GM21529 (cell line): ENCODE measurements around the gene KIFAP3.
"Not testable (repeated sequence)": the region's sequence is repeated elsewhere in the genome, so short reads cannot be mapped to it uniquely, and the experiment has no call there.

Source experiments
- ATAC-seq: cut with Tn5 transposase; IDR thresholded peaks from one replicate; pipeline ENCODE4 v1.9.1; 2021; ENCODE audit not compliant: unreplicated experiment

Gene KIFAP3

DNA sequence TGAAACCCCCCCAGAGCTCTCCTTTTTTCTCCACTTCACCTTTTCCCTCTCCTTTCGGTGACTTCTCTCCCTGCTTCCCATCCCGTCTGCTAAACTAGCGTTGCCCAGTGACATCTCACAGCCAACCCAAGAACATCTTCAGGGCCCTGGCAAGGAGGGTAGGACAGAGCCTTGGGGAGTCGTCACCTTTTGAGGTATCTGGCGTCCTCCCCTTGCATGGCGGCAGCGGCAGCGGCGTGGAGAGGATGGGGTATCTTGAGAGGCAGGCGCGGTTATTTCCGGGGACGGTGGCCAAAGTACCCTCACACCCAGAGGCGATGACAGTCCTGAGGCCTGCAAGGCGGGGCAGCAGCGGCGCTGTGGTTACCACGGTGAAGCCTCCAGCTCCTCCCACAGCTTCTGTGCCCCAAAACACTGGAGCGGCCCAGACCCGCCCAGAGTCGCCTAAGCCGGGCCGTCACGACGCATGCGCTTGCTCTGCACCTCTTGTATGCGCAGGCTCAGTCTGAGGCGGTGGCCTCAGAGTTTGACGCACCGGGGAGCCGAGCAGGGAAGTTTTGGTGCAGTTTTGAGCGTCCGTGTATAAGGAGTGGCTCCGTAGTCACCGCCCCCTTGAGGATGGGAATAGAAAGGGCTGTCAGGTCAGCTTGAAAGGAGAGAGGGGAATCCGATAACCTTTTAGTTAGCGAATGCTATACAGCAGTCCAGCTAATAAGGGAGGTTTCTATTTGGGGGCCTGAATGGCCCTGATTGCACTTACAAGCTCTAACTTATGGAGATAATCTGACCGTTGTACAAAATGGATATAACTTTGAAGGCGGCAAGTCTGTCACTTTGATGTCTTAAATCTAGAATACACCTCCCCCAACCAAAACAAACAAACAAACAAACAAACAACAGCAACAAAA, at the start of gene KIFAP3:
TSS of gene KIFAP3 (minus strand) at position 446 of the 908 bp plus-strand sequence. CDS start at position 218, 228 bp downstream.
- peak; percentile 97 for ATAC-seq

DNA sequence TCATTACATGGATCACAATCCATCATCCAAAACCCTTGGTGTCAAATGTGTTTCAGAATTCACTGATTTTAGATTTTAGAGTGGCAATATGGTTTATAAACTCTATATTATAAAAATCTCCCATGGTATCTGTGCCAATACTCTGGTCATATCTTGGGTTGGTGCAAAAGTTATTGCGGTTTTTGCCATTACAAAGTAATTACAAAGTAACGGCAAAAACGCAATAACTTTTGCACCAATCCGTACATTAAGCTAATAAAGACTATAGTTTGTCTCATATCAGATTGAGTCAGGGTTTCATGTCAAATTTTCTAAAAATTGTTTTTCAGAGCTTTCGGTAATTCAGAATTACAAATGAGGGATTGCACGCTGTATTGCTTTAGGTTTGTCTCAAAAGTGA, 47.9 kb upstream of the KIFAP3 start:
- ATAC-seq, result no peak

DNA sequence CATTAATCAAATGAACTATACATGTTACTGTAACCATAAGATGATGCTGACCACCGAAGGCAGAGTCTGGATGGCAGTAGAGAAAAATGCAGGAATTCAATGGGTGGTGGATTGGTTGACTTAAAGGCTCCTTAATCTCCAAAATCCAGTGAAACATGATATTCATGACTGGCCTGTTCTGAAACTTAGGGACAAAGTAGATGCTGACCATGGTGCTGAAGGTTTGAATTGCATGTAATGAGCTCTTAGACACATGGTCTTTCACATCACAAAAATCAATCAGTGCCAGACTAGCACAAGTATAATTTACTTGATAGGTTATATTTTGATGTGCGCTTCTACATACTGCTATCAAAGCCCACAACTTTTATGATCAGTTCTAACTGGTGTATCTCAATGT, 40.4 kb upstream of the KIFAP3 start:
- no peak for ATAC-seq

DNA sequence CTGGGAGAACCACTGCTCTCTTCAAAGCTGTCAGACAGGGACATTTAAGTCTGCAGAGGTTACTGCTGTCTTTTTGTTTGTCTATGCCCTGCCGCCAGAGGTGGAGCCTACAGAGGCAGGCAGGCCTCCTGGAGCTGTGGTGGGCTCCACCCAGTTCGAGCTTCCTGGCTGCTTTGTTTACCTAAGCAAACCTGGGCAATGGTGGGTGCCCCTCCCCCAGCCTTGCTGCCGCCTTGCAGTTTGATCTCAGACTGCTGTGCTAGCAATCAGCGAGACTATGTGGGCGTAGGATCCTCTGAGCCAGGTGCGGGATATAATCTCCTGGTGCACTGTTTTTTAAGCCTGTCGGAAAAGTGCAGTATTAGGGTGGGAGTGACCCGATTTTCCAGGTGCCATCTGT, 38.6 kb upstream of the KIFAP3 start:
- not testable (repeated sequence) for ATAC-seq

DNA sequence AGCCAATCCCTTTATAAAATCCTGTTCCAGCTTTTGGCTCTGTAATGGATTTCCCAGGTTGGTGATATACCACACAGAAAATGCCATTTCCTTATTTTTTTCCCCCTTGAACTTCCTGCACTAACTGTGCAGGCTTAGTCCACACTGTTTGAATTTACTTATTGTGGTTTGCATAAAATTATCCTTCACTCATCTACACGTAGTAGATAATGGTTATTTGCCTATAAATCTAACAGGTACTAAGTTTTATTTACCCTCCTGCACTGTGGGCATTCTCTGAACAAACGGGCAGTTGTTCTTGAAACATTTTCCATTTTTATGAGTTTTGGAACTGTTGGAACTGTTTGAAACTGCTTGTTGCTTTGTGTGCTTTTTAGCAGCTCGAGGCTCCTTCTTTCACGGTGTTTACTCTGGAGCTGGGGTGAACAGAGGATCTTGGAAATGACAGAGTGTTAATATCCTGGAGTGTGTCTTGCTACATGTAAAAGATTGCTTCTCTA, 23.0 kb upstream of the KIFAP3 start:
- ATAC-seq, result no peak

DNA sequence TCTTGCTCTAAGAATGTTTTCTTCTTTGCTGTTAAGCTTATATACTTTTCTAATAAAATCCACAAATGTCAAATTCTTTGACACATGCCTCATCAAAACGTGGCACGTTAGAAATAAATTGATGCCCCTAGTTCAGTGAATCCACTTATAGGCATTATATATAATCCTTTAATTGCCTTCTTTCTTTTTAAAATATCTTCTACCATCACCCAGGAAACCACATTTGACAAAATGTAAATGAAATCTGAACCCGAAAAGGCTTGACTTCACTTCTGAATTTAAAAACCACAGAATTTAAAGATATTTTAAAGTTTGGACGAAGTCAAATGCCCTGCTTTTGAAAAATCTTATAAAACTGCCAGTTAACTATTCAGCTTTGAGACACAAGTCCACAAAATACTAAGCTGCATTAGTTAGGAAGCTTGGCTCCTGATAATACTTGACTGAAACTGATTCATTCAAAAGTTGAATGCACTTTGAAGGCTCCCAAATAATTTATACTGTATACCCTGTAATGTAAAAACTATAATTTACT, 22.4 kb upstream of the KIFAP3 start:
- no peak for ATAC-seq

DNA sequence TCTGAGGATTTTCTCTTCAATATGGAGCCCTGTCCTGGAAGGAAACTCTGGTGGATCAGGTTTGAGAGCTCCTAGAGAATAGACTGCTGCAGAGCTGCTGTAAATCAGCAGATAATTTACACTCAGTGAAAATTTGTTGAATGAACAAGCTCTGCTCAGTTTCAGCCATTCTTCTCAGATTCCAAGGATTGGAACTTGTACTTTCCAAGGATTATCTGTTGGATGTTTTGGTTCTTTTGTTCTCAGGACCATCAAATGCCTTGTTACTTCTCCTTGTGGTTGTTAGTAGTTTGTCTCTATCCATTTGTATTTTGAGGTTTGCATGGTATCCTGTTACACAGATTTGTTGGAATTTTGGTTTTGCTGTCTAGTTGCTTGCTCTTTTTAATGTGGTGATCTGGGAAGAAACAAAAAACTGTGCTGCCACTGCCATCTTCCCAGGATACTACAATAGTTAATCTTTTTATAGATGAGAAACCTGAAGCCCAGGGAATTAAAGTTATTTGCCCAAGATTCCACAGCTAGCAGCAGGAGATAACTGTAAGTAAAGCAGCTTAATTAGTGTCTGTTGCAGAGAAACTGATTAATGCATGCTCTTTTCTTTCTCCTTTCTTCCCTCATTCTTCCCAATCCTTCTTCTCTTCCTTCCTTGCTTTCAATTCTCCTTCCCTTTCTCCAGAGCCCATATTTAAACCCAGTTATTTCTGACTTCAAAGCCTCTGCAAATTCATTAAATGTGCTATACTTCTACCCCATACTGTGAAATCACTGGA, 21.7 kb upstream of the KIFAP3 start:
- no peak for ATAC-seq

DNA sequence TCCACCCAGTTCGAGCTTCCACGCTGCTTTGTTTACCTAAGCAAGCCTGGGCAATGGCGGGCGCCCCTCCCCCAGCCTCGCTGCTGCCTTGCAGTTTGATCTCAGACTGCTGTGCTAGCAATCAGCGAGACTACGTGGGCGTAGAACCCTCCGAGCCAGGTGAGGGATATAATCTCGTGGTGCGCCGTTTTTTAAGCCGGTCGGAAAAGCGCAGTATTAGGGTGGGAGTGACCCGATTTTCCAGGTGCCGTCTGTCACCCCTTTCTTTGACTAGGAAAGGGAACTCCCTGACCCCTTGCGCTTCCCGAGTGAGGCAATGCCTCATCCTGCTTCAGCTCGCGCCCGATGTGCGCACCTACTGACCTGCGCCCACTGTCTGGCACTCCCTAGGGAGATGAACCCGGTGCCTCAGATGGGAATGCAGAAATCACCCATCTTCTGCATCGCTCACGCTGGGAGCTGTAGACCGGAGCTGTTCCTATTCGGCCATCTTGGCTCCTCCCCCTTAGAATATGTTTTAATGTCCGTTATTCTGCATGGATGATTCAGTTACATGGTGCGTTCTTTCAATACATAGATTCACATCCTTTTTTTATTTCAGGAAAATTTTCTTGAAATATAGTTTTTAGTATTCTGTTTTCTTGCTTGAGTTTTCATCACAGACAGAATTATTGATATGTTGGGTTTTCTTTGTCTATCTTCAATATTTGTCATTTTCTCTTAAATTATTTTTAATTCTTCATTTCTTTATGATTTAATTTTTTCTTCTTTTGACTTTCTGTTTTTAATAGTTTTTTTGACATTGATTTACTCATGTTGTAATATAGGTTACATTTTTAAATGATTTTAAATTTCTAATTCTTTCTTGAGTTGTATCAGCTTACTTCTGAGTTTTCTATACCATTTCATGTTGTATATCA, 20.5 kb upstream of the KIFAP3 start:
- not testable (repeated sequence) for ATAC-seq

DNA sequence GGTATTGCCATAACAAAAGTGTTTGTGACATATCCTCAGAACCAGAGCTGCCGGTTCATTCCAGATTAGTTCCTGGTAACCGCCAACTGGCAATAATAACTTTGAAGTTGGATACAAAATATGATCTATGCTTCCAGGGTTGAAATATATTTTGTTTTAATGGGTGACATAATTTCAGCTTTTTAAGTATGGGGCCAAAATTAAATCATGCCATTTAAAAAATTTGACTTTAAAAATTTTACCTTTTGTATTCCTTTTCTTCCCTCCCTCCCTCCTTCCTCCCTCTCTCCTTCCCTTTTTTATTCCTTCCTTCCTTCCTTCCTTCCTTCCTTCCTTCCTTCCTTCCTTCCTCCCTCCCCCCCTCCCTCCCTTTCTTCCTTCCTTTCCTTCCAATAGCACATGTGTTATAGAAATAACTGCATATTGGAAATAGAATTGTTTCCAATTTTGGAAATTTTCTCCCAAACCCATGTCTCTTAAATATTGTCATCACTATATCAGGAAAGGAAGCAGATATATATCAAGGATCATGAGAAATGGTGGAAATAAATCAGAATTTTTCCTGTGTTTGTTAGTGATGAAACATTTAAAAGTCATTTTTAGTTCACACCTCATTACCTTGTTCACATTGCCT, 12.0 kb upstream of the KIFAP3 start:
- no peak for ATAC-seq

DNA sequence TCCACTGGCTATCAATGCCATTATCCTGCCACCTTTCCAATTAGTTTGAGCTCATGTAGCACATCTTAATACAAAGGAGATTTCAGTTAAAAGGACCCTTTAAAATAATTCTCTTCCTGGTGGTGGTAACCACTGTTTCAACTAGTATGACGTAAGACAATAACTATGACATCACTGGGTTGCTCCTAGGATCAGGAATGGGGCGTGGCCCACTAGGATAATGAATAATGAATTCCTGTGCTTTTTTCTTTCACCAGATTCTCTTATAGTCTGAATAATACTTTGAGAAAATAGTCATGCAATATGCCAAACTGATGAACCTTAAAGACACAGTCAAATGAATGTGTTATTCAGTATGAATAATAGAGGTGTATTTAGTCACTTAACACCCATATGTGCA, 10.6 kb upstream of the KIFAP3 start:
- no peak for ATAC-seq

DNA sequence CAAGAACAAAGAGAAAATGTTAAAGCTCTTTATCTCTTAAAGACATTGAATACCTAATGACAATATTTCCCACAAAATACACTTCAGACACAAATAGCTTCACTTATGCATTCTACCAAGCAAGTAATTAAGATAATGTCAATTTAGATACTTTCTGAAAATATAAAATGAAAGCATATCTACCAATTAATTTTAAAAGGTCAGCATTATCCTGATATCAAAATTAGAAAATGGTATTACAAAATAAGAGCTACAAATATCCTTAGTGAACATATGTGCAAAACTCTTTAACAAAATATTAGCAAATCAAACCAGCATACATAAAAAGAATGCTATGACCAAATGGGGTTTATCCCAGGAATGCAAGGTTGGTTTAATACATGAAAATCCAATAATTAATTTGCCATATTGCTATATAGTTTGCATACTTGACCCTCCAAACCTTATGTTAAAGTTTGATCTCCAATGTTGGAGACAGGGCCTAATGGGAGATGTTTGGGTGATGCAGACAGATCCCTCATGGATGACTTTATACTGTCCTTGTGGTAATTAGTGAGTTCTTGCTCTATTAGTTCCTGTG, 4.2 kb upstream of the KIFAP3 start:
- ATAC-seq, result no peak

DNA sequence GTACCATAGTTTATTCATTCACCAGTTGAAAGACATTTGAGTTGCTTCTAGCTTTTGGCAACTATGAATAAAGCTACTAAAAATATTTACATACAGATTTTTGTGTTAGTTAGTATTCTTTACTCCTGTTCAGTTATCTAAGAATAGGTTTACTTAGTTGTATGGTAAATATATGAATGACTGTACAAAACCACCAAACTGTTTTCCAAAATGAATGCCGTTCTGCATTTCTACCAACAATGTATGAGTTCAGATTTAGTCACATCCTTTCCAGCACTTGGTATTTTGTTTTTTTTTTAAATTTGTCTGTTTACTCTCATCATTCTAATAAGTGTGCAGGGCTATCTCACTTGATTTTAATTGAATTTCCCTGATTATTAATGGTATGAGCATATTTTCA, 3.4 kb upstream of the KIFAP3 start:
- ATAC-seq, result no peak

DNA sequence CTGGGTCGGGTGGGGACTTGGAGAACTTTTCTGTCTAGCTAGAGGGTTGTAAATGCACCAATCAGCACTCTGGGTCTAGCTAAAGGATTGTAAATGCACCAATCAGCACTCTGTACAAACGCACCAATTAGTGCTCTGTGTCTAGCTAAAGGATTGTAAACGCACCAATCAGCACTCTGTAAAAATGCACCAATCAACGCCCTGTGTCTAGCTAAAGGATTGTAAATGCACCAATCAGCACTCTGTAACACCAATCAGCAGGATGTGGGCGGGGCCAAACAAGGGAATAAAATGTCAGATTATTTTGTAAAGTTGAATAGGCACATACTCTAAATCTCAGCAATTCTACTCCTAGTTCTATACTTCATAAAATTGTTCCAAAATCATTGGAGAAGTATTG, 2.5 kb upstream of the KIFAP3 start:
- not testable (repeated sequence) for ATAC-seq

DNA sequence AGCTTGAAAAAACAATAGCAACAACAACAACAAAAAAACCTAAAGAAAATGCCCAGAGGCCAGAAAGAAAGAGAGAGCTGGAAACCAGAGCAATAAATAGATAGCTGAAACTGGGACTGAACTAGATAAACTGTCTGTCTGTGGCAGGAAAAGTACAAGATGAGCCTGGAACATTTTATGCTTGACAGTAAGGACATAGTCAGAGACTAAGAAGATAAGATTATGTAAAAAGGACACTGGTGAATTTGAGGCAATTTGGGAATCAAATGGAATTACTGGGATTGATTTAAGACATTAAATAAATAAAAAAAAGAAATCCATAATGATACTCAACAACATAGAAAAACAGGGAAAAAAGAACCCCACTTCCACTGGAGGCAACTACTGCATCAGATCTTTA, 1.7 kb upstream of the KIFAP3 start:
- ATAC-seq, result no peak

DNA sequence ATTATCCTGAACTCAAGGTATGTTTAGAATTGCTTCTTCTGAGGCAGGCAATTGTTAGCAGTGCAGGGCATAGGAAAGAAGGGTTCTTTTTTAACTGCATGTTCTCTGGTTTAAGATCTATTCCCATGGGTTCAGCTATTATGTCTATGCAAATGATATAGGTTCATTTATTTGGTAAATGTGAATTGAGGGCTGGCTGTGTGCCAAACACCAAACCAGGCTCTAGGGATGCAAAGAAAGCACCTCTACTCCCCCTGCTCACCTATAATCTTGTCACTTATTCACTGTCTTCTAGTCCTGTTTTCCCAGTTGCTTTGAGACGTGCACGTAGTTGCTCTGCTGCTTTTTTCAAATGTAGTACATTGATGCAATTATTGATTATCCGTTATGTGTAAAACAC, 691 bp upstream of the KIFAP3 start:
- ATAC-seq, result no peak

DNA sequence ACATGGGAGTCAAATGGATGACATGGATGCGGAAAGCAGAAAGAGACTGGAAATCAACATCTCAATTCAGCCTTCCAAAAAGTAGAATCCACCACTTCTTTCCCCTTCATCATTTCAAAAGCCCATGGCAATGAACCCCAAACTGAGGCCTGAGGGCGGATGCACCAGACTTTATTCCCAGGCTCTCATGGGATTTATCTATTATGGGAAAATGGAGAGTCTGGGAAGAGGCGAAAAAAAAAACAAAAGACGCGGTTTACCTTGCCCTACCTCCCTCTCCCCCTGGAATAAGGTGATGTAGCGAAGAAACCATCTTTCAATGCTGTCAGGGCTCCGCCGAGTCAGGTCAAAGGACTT, 624 bp downstream of the KIFAP3 start:
- ATAC-seq, result no peak

DNA sequence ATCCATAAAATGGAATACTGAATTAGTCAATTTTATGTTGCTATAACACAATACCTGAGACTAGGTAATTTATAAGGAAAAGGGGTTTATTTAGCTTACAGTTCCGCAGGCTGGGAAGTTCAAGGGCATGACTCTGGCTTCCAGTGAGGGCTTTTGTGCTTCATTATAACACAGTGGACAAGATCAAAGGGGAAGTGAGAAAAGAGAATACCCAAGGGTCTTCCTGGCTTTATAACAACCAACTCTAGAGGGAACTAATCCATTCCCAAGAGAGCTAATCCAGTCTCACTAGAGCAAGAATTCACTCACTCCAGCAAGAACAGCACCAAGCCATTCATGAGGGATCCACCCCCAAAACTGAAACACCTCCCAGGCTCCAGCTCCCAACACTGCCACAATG, 3.1 kb downstream of the KIFAP3 start:
- no peak for ATAC-seq

DNA sequence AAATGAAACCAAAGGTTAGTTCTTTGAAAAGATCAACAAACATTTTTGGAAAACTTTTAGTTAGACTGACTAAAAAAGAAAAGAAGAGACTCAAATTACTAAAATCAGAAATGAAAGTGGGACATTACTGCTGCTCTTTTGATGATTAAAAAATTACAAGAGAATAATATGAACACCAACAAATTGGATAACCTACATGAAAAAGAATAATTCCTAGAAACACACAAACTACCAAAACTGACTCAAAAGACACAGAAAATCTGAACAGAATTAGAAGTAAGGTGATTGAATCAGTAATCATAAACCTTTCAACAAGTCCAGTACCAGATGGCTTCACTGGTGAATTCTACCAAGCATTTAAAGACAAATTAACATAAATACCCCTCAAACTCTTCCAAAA, 5.6 kb downstream of the KIFAP3 start:
- no peak for ATAC-seq

DNA sequence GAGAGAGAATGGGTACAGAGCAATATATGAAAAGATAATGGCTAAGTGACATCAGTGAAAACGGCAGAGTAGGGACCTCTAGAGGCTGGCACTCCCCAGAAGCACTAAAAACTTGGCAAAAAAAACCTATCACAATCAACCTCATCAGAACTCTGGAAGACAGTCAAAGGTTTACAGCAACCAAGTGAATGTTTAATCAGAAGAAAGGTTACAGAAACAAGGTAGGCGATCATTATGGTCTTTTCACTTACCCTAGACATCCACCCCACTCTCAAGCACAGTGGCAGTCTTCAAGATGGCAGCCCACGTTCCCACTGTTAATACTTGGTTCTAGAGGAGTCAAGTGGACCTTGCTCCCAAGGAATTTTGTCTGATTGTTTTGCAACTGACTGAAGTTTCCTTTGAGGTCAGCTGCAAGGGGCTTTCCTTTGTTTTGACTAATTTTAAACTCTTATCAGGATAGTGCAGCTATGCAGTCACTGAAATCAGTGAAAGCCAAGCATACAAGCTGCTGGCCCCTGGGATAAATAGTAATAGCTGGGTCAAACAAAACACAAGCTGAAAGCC, 7.2 kb downstream of the KIFAP3 start:
- peak; percentile 48 for ATAC-seq

DNA sequence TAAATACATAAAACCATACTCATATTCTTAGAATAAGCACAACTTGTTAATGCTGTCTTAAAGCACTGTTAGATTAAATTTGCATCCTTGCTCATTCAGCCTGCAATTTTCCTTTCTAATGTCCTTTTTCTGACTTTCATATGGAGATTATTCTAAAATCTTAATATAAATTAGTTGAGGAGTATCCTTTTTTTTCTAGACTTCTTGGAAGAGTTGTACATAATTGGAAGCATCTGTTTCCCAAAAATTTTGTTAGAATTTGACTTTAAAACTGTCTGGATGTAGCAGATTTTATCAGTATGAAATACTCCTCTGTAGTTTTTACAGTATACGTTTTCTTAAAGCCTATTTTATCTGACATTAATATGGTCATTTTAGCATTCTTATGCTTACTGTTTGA, 9.7 kb downstream of the KIFAP3 start:
- no peak for ATAC-seq
